ENCODE results near the gene TFAP2A. TPM values are rescaled to one million over a fixed set of nuclear protein-coding genes. Genes with fewer than 3 reads are reported as not detected.

TFAP2A gene
- under 1 TPM in 1 of 2 donors, not detected in 1; 0.78 TPM for total RNA-seq

DNA sequence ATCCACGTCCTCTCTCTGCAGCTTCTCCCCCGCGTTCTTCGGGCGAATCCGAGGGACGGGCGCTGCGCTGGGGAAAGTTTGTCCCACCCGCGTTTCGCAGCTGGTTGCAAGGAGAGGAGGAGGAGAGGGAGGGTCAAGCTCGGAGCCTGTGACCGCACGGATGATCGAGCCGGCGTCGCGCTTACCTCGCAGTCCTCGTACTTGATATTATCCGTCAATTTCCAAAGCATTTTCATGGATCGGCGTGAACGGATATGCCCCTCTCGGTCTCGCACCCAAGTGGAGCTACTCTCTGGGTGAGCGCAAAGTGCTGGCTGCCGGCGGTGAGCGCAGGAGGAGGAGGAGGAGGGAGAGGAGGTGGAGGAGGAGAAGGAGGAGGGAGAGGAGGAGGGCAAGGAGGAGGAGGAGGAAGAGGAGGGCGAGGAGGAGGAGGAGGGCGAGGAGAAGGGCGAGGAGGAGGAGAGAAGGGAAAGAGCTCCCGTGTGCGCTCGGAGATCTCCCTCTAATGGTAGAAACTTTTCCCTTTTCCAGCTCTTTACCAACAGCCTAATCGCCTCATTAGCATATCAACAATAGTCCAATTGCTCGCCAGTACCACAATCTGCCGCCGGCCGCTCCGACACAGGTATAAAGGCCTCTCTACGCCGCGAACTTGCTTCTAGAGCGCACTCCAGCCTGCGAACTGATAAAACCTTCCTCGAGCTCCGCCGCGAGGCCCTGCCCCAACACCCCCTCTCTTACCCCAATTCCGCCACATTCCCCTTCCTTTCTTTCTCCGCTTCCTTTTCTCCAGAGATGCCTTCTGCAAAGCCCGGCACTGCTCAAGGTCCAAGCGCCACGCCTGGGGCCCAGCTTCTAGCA lies at the start of gene TFAP2A:
Gene TFAP2A, minus strand, starts transcription at position 319 of the 861 bp plus-strand sequence. Its CDS starts 83 bp downstream, at position 236.
- H3K4me1 ChIP-seq (ENCODE audit: control insufficient read depth in 1 of 2, low read depth in 2 of 2): peaks cover 25 to 54% of the 10 kb centered on the region in 2 donors
- DNase-seq (ENCODE audit: low spot score): no peak
- H3K27ac ChIP-seq: no peak within 1 kb of the TSS
- H3K36me3 ChIP-seq: no peaks in the 10 kb centered on the region
- no peaks in the 10 kb centered on the region for H3K9me3 ChIP-seq
- ATAC-seq (ENCODE audit: insufficient number of reproducible peaks, low FRiP score, low read depth): no peak
- H3K27me3 ChIP-seq (replicated peaks; ENCODE audit: insufficient read depth): peaks cover 47% of the 10 kb centered on the region
- TF ChIP-seq, protein P1, sequence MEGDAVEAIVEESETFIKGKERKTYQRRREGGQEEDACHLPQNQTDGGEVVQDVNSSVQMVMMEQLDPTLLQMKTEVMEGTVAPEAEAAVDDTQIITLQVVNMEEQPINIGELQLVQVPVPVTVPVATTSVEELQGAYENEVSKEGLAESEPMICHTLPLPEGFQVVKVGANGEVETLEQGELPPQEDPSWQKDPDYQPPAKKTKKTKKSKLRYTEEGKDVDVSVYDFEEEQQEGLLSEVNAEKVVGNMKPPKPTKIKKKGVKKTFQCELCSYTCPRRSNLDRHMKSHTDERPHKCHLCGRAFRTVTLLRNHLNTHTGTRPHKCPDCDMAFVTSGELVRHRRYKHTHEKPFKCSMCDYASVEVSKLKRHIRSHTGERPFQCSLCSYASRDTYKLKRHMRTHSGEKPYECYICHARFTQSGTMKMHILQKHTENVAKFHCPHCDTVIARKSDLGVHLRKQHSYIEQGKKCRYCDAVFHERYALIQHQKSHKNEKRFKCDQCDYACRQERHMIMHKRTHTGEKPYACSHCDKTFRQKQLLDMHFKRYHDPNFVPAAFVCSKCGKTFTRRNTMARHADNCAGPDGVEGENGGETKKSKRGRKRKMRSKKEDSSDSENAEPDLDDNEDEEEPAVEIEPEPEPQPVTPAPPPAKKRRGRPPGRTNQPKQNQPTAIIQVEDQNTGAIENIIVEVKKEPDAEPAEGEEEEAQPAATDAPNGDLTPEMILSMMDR (IDR thresholded peaks at IDR 0.05): no peak
- peak within 1 kb of the TSS; percentile 96 for H3K4me3 ChIP-seq

DNA sequence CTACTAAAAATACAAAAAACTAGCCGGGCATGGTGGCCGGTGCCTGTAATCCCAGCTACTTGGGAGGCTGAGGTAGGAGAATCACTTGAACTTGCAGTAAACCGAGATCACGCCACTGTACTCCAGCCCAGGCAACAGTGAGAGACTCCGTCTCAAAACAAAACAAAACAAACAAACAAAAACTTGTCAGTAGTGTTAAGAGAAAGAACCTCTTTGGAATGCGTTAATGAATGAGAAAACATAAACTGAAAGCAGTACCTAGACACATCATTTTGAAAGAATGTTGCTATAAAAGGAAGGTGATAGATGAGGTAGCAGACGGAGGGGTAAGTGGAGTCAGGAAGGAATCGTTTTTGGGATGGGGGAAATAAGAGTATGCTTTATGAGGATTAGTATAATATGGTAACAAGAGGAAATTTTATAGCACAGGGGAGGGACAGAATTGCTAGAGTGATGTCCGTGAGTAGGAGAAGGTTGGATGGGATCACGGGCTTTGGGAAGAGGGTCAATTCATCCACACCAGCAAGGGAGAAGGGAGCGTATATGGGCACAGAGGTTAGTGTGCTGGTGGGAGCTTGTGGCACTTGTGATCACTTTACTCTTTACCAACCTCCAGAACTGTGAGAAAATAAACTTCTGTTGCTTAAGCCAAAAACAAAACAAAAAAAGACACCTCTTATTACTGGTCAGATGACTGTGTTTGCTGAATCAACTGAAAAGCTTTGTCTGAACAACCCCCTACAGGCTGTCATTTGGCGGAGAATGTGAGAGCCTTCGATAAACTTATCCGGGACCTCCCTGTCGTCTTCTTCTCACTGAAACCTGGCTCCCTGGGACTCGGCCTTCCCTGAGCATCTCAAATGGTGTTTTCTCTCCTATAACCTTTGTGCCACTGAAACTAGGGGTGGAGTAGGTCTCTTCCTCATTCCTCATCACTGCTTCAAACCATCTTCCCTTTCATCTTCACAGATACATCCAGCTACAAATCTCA lies 48.9 kb upstream of the TFAP2A start:
- Histone ChIP-seq H3K36me3 (no peaks in the 10 kb centered on the region), H3K9me3 (no peaks in the 10 kb centered on the region), H3K27ac (no peak overlapping the region), H3K4me1 (ENCODE audit: control insufficient read depth in 1 of 2, low read depth in 2 of 2) (no peaks in the 10 kb centered on the region), H3K27me3 (replicated peaks; ENCODE audit: insufficient read depth) (no peaks in the 10 kb centered on the region), H3K4me3 (no peak overlapping the region)
- TF ChIP-seq, protein P1 (IDR thresholded peaks at IDR 0.05): no peak
- no peak for ATAC-seq (ENCODE audit: insufficient number of reproducible peaks, low FRiP score, low read depth)
- no peak for DNase-seq (ENCODE audit: low spot score)

DNA sequence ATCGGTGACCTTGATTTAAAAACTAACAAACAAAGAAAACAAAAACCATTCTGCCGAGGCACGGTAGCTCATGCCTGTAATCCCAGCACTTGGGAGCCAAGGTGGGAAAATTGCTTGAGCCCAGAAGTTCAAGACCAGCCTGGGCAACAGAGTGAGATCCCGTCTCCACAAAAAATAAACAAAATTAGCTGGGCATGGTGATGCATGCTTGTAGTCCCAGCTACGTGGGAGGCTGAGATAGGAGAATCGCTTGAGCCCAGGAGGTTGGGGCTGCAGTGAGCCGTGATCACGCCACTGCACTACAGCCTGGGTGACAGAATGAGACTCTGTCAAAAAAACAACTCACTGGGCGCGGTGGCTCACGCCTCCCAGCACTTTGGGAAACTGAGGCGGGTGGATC lies 48.2 kb upstream of the TFAP2A start:
- no peaks in the 10 kb centered on the region for H3K9me3 ChIP-seq
- no peak for ATAC-seq (ENCODE audit: insufficient number of reproducible peaks, low FRiP score, low read depth)

DNA sequence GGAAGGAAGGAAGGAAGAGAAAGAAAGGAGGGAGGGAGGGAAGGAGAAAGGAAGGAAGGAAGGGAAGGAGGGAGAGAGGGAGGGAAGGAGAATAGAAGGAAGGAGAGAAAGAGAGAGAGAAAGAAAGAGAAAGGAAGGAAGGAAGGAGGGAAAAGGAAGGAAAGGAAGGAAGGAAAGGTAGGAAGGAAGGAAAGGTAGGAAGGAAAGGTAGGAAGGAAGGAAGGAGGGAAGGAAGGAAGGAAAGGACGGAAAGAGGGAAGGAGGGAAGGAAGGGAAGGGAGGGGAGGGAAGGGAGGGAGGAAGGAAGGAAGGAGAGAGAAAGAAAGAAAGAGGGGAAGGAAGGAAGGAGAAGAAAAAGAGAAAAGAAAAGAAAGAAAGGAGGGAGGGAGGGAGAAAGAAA lies 47.0 kb upstream of the TFAP2A start:
- TF ChIP-seq, protein P1 (IDR thresholded peaks at IDR 0.05): no peak
- no peaks in the 10 kb centered on the region for H3K4me1 ChIP-seq (ENCODE audit: control insufficient read depth in 1 of 2, low read depth in 2 of 2)
- H3K36me3 ChIP-seq: no peaks in the 10 kb centered on the region
- no peaks in the 10 kb centered on the region for H3K9me3 ChIP-seq
- H3K4me3 ChIP-seq: no peak overlapping the region
- no peak for DNase-seq (ENCODE audit: low spot score)
- H3K27ac ChIP-seq: no peak overlapping the region
- ATAC-seq (ENCODE audit: insufficient number of reproducible peaks, low FRiP score, low read depth): no peak
- H3K27me3 ChIP-seq (replicated peaks; ENCODE audit: insufficient read depth): no peaks in the 10 kb centered on the region

More for the DNA sequence above, 48.2 kb upstream of the TFAP2A start:
- Histone ChIP-seq H3K4me1 (ENCODE audit: control insufficient read depth in 1 of 2, low read depth in 2 of 2) (no peaks in the 10 kb centered on the region), H3K27ac (no peak overlapping the region), H3K27me3 (replicated peaks; ENCODE audit: insufficient read depth) (no peaks in the 10 kb centered on the region), H3K36me3 (no peaks in the 10 kb centered on the region), H3K4me3 (no peak overlapping the region)
- no peak for DNase-seq (ENCODE audit: low spot score)
- TF ChIP-seq, protein P1 (IDR thresholded peaks at IDR 0.05): no peak

DNA sequence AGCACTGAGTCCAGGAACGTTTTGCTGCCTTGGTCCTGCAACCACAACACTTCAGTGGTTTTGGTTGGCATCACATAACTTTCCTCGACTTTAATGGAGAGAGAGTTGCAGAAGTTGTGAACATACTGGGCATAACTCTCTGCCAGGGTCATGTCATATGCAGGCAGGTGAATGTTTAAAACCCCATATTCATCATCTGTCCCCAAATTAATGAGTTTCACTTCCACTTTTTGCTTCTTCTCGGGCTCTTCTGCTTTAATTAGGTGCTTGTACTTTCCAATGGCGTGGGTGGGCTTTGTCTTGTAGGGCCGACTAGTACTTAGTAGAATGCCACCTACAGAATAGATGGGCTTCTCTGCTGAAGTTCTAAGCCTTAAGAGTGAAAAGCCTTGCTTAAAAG lies 45.2 kb upstream of the TFAP2A start:
- Histone ChIP-seq H3K4me1 (ENCODE audit: control insufficient read depth in 1 of 2, low read depth in 2 of 2) (no peaks in the 10 kb centered on the region), H3K4me3 (no peak overlapping the region), H3K27ac (no peak overlapping the region), H3K27me3 (replicated peaks; ENCODE audit: insufficient read depth) (no peaks in the 10 kb centered on the region), H3K9me3 (no peaks in the 10 kb centered on the region), H3K36me3 (no peaks in the 10 kb centered on the region)
- DNase-seq (ENCODE audit: low spot score) (no peak), ATAC-seq (ENCODE audit: insufficient number of reproducible peaks, low FRiP score, low read depth) (no peak)
- TF ChIP-seq, protein P1 (IDR thresholded peaks at IDR 0.05): no peak

All from thoracic aorta (tissue), 2 donors.